Fibroblast of villous mesenchyme (primary cell): ENCODE results near the gene FDPS. TPM values are rescaled to one million over a fixed set of nuclear protein-coding genes. Genes with fewer than 3 reads are reported as not detected.
A peak's percentile ranks its signal among the peaks of the same experiment; 100 is the strongest.

Source experiments
- DNase-seq: peaks from one replicate; pipeline ENCODE4 v3.0.0-alpha.2; 2010; ENCODE audit warnings: low read depth
- H3K4me3 ChIP-seq: 2 replicates; pipeline ENCODE4 v1.5.1; 2011; ENCODE audit warnings: low read depth, mild to moderate bottlenecking, low read length
- total RNA-seq: library from RNA; depleted of rRNA; stranded (reverse); fragments of >200 nt; gene quantifications from 2 replicates; pipeline ENCODE4 v1.2.3, GENCODE V29; 2012
- TF ChIP-seq, protein P1 (sequence below): IDR thresholded peaks from 2 replicates; pipeline ENCODE4 v1.5.1; 2012; ENCODE audit warnings: low read depth, mild to moderate bottlenecking, low read length; ENCODE audit not compliant: insufficient read depth

Gene FDPS
- total RNA-seq, 1 donor = 427 TPM

DNA sequence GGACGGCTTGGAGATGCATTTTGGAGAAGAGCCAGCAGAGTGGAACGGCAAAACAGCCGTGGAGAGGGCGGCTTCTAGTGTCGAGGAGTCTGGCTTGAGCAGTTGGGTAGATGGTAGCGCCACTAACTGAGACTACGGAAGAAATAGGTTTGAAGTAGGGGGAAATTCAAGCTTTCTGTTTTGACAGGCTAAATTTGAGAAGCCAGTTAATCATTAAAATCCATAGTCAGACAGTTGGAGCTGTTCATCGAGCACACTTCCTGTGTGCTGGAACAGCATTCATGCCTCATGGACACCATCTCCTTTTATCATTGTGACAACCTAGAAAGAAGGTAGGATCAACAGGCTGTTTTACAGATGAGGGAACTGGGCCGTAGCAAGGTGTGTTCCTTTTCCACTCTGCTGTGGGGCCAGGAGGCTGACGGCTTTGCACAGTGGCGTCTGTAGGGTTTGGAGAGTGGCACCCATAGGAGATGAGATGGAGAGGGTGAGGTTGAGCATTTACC lies 4.1 kb upstream of the FDPS start:
- TF ChIP-seq, protein P1, sequence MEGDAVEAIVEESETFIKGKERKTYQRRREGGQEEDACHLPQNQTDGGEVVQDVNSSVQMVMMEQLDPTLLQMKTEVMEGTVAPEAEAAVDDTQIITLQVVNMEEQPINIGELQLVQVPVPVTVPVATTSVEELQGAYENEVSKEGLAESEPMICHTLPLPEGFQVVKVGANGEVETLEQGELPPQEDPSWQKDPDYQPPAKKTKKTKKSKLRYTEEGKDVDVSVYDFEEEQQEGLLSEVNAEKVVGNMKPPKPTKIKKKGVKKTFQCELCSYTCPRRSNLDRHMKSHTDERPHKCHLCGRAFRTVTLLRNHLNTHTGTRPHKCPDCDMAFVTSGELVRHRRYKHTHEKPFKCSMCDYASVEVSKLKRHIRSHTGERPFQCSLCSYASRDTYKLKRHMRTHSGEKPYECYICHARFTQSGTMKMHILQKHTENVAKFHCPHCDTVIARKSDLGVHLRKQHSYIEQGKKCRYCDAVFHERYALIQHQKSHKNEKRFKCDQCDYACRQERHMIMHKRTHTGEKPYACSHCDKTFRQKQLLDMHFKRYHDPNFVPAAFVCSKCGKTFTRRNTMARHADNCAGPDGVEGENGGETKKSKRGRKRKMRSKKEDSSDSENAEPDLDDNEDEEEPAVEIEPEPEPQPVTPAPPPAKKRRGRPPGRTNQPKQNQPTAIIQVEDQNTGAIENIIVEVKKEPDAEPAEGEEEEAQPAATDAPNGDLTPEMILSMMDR = no peak
- no peak for DNase-seq
- no peak overlapping the region for H3K4me3 ChIP-seq

DNA sequence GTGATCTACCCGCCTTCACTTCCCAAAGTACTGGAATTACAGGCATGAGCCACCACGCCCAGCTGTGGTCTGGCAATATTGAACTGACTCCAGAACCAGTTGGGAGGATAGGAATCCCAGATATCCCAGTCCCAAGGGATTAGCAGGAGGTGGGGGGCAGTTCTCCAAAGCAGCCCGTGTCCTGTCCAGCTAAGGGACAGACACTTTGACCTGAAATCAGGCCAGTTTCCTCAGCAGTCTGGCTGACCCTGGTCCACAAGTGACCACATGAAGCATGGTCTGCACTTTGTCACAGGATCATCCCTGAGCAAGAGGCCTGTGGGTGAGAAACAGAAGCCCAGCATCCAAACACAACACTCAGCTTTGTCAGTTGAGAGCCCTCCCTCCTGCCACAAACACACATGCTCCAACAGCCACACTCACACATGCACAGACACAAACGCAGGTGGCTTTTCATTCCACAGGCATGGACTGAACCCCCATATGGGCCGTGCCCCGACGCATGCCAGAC lies 2.7 kb upstream of the FDPS start:
- DNase-seq = peak; percentile 40
- no peak overlapping the region for H3K4me3 ChIP-seq
- TF ChIP-seq, protein P1 = no peak

DNA sequence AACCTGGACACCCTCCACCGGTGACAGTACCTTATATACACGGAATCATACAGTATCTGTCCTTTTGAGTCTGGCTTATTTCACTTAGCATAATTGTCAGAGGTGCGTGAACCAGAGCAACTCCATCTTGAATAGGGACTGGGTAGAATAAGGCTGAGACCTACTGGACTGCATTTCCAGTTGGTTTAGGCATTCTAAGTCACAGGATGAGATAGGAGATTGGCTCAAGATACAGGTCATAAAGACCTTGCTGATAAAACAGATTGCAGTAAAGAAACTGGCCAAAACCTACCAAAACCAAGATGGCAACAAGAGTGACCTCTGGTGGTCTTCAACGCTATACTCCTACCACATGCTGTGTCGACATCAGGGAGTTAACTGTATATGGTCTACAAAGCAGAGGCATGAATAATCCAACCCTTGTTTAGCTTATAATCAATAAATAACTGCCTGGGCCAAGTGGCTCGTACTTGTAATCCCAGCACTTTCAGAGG lies 1.4 kb upstream of the FDPS start:
- DNase-seq = peak; percentile 77

DNA sequence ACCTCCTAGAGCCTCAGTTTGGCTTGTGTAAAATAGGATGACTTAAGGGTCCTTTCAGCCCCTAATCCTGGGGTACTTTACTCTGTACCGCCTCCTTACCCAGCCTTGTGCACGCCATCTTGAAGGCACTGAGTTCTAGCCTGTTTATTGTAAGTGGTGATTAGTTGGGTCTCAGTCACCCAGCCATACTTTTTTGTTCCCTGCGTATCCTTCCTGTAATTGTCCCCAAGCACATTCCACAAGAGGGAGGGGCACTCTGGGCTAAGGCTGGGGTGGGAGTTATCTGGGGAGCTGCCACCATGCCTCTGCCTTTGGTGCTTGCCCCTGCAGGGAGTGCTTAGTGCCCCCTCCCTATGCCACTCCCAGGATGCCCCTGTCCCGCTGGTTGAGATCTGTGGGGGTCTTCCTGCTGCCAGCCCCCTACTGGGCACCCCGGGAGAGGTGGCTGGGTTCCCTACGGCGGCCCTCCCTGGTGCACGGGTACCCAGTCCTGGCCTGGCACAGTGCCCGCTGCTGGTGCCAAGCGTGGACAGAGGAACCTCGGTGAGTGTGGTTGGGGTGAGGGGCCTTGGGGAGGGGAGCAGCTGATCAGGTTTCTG lies 856 bp downstream of the FDPS start:
- DNase-seq = no peak
- H3K4me3 ChIP-seq = peak overlapping the region; percentile 74
- TF ChIP-seq, protein P1 = no peak

More for the DNA sequence above, 1.4 kb upstream of the FDPS start:
- TF ChIP-seq, protein P1 = peak; percentile 45
- H3K4me3 ChIP-seq = no peak overlapping the region

DNA sequence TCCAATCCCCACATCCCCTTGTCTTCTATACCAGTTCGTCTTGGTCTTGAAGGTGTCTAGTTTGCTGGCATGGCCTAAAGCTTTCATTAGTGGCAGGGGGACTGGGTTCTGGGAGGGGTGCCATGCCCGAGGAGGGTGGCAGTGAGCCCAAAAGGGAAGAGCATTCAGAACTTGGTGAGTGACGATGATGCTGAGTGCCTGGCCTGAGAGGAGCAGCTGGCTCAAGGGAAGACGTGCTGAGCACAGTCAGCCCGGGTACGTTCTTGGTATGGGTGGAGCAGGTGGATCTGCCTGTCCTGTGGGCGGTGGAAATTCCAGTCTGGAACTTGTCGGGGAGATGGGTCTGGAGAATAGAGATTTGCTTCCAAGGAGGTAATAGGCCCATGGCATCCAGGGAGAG lies 4.6 kb downstream of the FDPS start:
- TF ChIP-seq, protein P1 = no peak
- no peak overlapping the region for H3K4me3 ChIP-seq
- DNase-seq = no peak

DNA sequence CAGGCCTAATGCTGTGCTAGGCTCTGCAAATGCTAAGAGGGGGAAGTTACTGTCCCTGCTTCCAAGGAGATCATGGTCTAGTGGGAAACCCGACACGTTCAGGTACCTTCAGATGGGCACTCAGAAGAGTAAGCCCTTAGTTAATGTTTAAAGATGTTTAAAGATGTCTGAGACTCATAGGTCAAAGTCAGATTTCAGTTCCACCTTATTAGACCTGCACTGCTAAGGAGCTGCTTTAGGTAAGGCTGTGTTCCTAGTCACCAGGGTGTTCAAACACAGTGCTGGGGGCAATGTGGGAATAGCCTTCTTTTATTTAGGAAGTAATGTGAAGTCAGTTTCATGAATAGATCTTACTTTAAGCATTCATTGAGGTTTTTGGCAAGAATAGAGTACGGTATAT lies 8.3 kb downstream of the FDPS start:
- no peak overlapping the region for H3K4me3 ChIP-seq
- DNase-seq = no peak
- TF ChIP-seq, protein P1 = no peak
